ENCODE results near the gene ASIC3. TPM values are rescaled to one million over a fixed set of nuclear protein-coding genes. Genes with fewer than 3 reads are reported as not detected.

The ASIC3 gene
- total and polyA plus RNA-seq, 2 of the 4 experiments (the other 2 are of a cell fraction): 0.74 TPM; not detected in 1

GRCh38 chr7:151001546-151001945, 46.8 kb upstream of the ASIC3 start:
- ATAC-seq (ENCODE audit: low read depth) (no peak), DNase-seq (no peak)
- Histone ChIP-seq H3K14ac (replicated peaks; ENCODE audit: low read depth, low read length) (no peak overlapping the region), H4K20me1 (ENCODE audit: insufficient read depth, low read length) (no peaks in the 10 kb centered on the region), H2BK20ac (ENCODE audit: low read depth, low read length) (no peak overlapping the region), H3K4me2 (ENCODE audit: low read depth, low read length) (no peak overlapping the region), H3K4me1 (ENCODE audit: control insufficient read depth, insufficient read depth, low read length) (peaks cover 2% of the 10 kb centered on the region; the same call in 1 of the 2 replicates), H3K9ac (ENCODE audit: low read depth, low read length) (no peak overlapping the region), H2AK9ac (replicated peaks; ENCODE audit: low read depth, low read length, poor library complexity) (no peak overlapping the region), H2BK120ac (ENCODE audit: low read depth, low read length) (no peak overlapping the region), H3K18ac (ENCODE audit: low read depth, low read length) (no peak overlapping the region), H3K79me1 (ENCODE audit: low read depth in 1 of 2, low read length in 2 of 2) (no peaks in the 10 kb centered on the region), H3K9me1 (ENCODE audit: insufficient read depth, low read length) (no peaks in the 10 kb centered on the region), H2BK5ac (ENCODE audit: low read depth, low read length, poor library complexity, severe bottlenecking) (no peak overlapping the region), H4K8ac (ENCODE audit: low read depth in 2 of 2, low read length in 2 of 2) (no peak overlapping the region), H4K91ac (ENCODE audit: insufficient read depth, low read depth, low read length) (no peak overlapping the region), H2AK5ac (ENCODE audit: low read depth, low read length) (no peak overlapping the region), H3K27ac (ENCODE audit: insufficient read depth, low read length) (no peak overlapping the region), H2BK15ac (ENCODE audit: low read depth, low read length) (no peak overlapping the region), H3K4ac (ENCODE audit: low read depth, low read length) (no peak overlapping the region), H3K9me3 (ENCODE audit: control insufficient read depth, insufficient read depth, low read length) (no peaks in the 10 kb centered on the region), H4K5ac (ENCODE audit: low read depth, low read length) (no peak overlapping the region), H3K56ac (ENCODE audit: extremely low read depth, insufficient read depth, low read length) (no peak overlapping the region), H2AFZ (replicated peaks; ENCODE audit: low read length, poor library complexity) (no peak overlapping the region), H3K27me3 (ENCODE audit: control insufficient read depth, insufficient read depth, low read length) (peaks cover 15% of the 10 kb centered on the region), H3K36me3 (ENCODE audit: control insufficient read depth, insufficient read depth, low read length) (no peaks in the 10 kb centered on the region), H3K4me3 (ENCODE audit: insufficient read depth, low read depth, low read length) (no peak overlapping the region), H3K23ac (ENCODE audit: low read depth, low read length) (no peak overlapping the region)
- WGBS, 2 experiments (ENCODE audit: extremely low coverage in 2 of 2, insufficient read length in 1 of 2): 100% methylated on average over 2 of the region's 16 CpGs; no CpG with 5 or more reads in 1 of the 2 experiments
- CTCF ChIA-PET: no interaction called here
- POLR2A ChIA-PET (ENCODE audit: unreplicated experiment): no interaction called here
- in situ Hi-C loops (cut with MboI; ENCODE audit: low sequenced_read_pairs): no loop called here
- no TSS peak for BruUV-seq (replicated peaks)
- intact Hi-C loops (cut with micrococcal nuclease): no loop called here
- dilution Hi-C loops (cut with HindIII; ENCODE audit: low sequenced_read_pairs, unreplicated experiment): no loop called here
- no peak for TF ChIP-seq MAZ (IDR thresholded peaks at IDR 0.05; ENCODE audit: borderline replicate concordance, low read depth, low read length)
- no peak for TF ChIP-seq MXI1 (IDR thresholded peaks at IDR 0.05; ENCODE audit: borderline replicate concordance, low read depth, low read length)
- no peak for TF ChIP-seq POLR2A (IDR thresholded peaks at IDR 0.05; ENCODE audit: low read depth, low read length)
- TF ChIP-seq BHLHE40 (IDR thresholded peaks at IDR 0.05; ENCODE audit: low read depth, low read length): no peak
- TF ChIP-seq CTCF (conservative IDR thresholded peaks at IDR 0.05; ENCODE audit: low read depth, low read length): no peak
- TF ChIP-seq RAD21 (IDR thresholded peaks at IDR 0.05; ENCODE audit: low read length): no peak
- no peak for TF ChIP-seq RFX5 (IDR thresholded peaks at IDR 0.05; ENCODE audit: low read depth, low read length)
- no peak for TF ChIP-seq NFE2L2 (IDR thresholded peaks at IDR 0.05; ENCODE audit: low read depth, low read length)
- TF ChIP-seq ELK1 (IDR thresholded peaks at IDR 0.05; ENCODE audit: borderline replicate concordance, low read depth, low read length): no peak
- TF ChIP-seq FOS (IDR thresholded peaks at IDR 0.05; ENCODE audit: low read depth, low read length): no peak
- TF ChIP-seq SMC3 (IDR thresholded peaks at IDR 0.05; ENCODE audit: low read depth, low read length): no peak
- TF ChIP-seq MAFK (IDR thresholded peaks at IDR 0.05; ENCODE audit: low read depth, low read length): no peak
- no peak for TF ChIP-seq RCOR1 (IDR thresholded peaks at IDR 0.05; ENCODE audit: insufficient replicate concordance, low read length)
- TF ChIP-seq USF2 (IDR thresholded peaks at IDR 0.05; ENCODE audit: low read depth, low read length): no peak
- no peak for TF ChIP-seq CEBPB (IDR thresholded peaks at IDR 0.05; ENCODE audit: low read depth, low read length)
- no peak for TF ChIP-seq CHD1 (IDR thresholded peaks at IDR 0.05; ENCODE audit: low read depth, low read length)

Measured in IMR-90 (cell line).